ENCODE data around the gene MTCL1. TPM values are rescaled to one million over a fixed set of nuclear protein-coding genes. Genes with fewer than 3 reads are reported as not detected.

MTCL1 gene
- total RNA-seq, 1 experiment from 2014 or later, result 11.2 TPM

- H3K4me1 ChIP-seq (ENCODE audit: insufficient read depth, low read length, poor library complexity, severe bottlenecking), result no peaks in the 10 kb centered on the region
- intact Hi-C loops (cut with micrococcal nuclease; ENCODE audit: unreplicated experiment), result no loop called here
- ChIA-PET POLR2A (ENCODE audit: low non-redundant PET) (no interaction called here), CTCF (no interaction called here)
- H3K27me3 ChIP-seq (replicated peaks; ENCODE audit: insufficient read depth, low read depth, low read length, poor library complexity), result no peaks in the 10 kb centered on the region
- BruUV-seq (replicated peaks), result no TSS peak
- H3K4me3 ChIP-seq (ENCODE audit: low read depth, low read length, poor library complexity, severe bottlenecking), result no peak overlapping the region
- TF ChIP-seq EZH2 (IDR thresholded peaks at IDR 0.05; ENCODE audit: borderline replicate concordance, low read depth, low read length, poor library complexity, severe bottlenecking) (no peak), CTCF (conservative IDR thresholded peaks at IDR 0.05; ENCODE audit: low read depth, low read length) (no peak)
- no peaks in the 10 kb centered on the region for H3K9me3 ChIP-seq (ENCODE audit: low read depth, low read length, poor library complexity, severe bottlenecking)
- no peaks in the 10 kb centered on the region for H3K36me3 ChIP-seq (ENCODE audit: insufficient read depth, low read length, poor library complexity, severe bottlenecking)
- H3K27ac ChIP-seq (ENCODE audit: low read depth, low read length, poor library complexity, severe bottlenecking), result no peak overlapping the region
- no peak for DNase-seq (ENCODE audit: low spot score)
These were observed 27.3 kb downstream of the MTCL1 start for GRCh38 chr18:8732442-8733360.

GRCh38 chr18:8734496-8734895, 29.1 kb downstream of the MTCL1 start:
- TF ChIP-seq CTCF (conservative IDR thresholded peaks at IDR 0.05; ENCODE audit: low read depth, low read length), result no peak
- no peak for TF ChIP-seq EZH2 (IDR thresholded peaks at IDR 0.05; ENCODE audit: borderline replicate concordance, low read depth, low read length, poor library complexity, severe bottlenecking)
- DNase-seq (ENCODE audit: low spot score), result no peak
- ChIA-PET POLR2A (ENCODE audit: low non-redundant PET) (no interaction called here), CTCF (no interaction called here)
- intact Hi-C loops (cut with micrococcal nuclease; ENCODE audit: unreplicated experiment), result no loop called here
- Histone ChIP-seq H3K27me3 (replicated peaks; ENCODE audit: insufficient read depth, low read depth, low read length, poor library complexity) (no peaks in the 10 kb centered on the region), H3K27ac (ENCODE audit: low read depth, low read length, poor library complexity, severe bottlenecking) (no peak overlapping the region), H3K9me3 (ENCODE audit: low read depth, low read length, poor library complexity, severe bottlenecking) (no peaks in the 10 kb centered on the region), H3K4me3 (ENCODE audit: low read depth, low read length, poor library complexity, severe bottlenecking) (no peak overlapping the region), H3K36me3 (ENCODE audit: insufficient read depth, low read length, poor library complexity, severe bottlenecking) (no peaks in the 10 kb centered on the region), H3K4me1 (ENCODE audit: insufficient read depth, low read length, poor library complexity, severe bottlenecking) (no peaks in the 10 kb centered on the region)
- no TSS peak for BruUV-seq (replicated peaks)

GRCh38 chr18:8735274-8735673, 29.9 kb downstream of the MTCL1 start:
- Histone ChIP-seq H3K4me1 (ENCODE audit: insufficient read depth, low read length, poor library complexity, severe bottlenecking) (no peaks in the 10 kb centered on the region), H3K36me3 (ENCODE audit: insufficient read depth, low read length, poor library complexity, severe bottlenecking) (no peaks in the 10 kb centered on the region), H3K27ac (ENCODE audit: low read depth, low read length, poor library complexity, severe bottlenecking) (no peak overlapping the region), H3K9me3 (ENCODE audit: low read depth, low read length, poor library complexity, severe bottlenecking) (no peaks in the 10 kb centered on the region), H3K27me3 (replicated peaks; ENCODE audit: insufficient read depth, low read depth, low read length, poor library complexity) (no peaks in the 10 kb centered on the region), H3K4me3 (ENCODE audit: low read depth, low read length, poor library complexity, severe bottlenecking) (no peak overlapping the region)
- TF ChIP-seq CTCF (conservative IDR thresholded peaks at IDR 0.05; ENCODE audit: low read depth, low read length), result no peak
- TF ChIP-seq EZH2 (IDR thresholded peaks at IDR 0.05; ENCODE audit: borderline replicate concordance, low read depth, low read length, poor library complexity, severe bottlenecking), result no peak
- BruUV-seq (replicated peaks), result no TSS peak
- intact Hi-C loops (cut with micrococcal nuclease; ENCODE audit: unreplicated experiment), result no loop called here
- ChIA-PET POLR2A (ENCODE audit: low non-redundant PET) (no interaction called here), CTCF (no interaction called here)
- no peak for DNase-seq (ENCODE audit: low spot score)

Measured in A673 (cell line).